ENCODE data around the gene ADGB. TPM values are rescaled to one million over a fixed set of nuclear protein-coding genes. Genes with fewer than 3 reads are reported as not detected.

Gene ADGB
- total RNA-seq, 1 donor from 2014 or later: not detected

DNA sequence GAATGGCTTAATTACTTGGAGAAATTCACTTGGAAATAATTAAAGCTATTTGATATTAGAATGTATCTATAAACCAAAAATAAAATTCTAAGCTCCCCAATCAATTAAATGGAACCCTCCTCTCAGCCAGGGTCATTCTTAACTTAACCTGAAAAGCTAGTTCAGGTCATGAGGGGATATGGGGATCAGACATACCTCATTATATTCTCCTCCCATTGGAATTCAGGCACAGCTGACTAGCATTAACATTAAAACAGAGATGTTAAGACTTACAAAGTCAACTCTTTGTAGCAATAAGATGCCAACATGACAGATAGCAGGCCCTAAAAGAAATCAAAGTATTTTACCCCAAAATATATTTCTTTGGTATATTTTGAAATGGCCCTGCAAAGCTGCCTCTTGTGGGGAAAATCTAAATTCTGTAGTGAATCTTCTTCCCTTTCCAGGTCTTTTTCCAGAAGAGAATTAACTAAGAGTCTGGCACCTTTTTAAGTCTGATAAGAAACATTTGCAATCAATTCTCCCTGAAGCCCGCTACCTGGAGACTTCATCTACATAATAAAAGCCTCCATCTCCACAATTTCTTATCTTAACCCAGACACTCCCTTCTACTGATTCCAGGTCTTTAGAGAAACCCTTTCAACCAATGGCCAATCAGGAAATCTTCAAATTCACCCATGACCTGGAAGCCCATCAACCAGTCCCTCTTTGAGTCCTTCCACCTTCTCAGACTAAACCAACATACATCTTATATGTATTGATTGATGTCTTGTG lies 231.2 kb downstream of the ADGB start:
- Mint-ChIP-seq H3K4me1 (ENCODE audit: low read depth) (peaks cover 12% of the 10 kb centered on the region), H3K27me3 (no peaks in the 10 kb centered on the region), H3K36me3 (ENCODE audit: insufficient read depth) (peaks cover 2% of the 10 kb centered on the region), H3K4me3 (ENCODE audit: low read depth) (no peak overlapping the region), H3K9me3 (ENCODE audit: low read depth) (peaks cover 18% of the 10 kb centered on the region), H3K27ac (no peak overlapping the region)
- no peak for DNase-seq (ENCODE audit: low spot score, unreplicated experiment)
- TF ChIP-seq, protein P1, sequence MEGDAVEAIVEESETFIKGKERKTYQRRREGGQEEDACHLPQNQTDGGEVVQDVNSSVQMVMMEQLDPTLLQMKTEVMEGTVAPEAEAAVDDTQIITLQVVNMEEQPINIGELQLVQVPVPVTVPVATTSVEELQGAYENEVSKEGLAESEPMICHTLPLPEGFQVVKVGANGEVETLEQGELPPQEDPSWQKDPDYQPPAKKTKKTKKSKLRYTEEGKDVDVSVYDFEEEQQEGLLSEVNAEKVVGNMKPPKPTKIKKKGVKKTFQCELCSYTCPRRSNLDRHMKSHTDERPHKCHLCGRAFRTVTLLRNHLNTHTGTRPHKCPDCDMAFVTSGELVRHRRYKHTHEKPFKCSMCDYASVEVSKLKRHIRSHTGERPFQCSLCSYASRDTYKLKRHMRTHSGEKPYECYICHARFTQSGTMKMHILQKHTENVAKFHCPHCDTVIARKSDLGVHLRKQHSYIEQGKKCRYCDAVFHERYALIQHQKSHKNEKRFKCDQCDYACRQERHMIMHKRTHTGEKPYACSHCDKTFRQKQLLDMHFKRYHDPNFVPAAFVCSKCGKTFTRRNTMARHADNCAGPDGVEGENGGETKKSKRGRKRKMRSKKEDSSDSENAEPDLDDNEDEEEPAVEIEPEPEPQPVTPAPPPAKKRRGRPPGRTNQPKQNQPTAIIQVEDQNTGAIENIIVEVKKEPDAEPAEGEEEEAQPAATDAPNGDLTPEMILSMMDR (IDR thresholded peaks at IDR 0.05; ENCODE audit: unreplicated experiment): no peak

DNA sequence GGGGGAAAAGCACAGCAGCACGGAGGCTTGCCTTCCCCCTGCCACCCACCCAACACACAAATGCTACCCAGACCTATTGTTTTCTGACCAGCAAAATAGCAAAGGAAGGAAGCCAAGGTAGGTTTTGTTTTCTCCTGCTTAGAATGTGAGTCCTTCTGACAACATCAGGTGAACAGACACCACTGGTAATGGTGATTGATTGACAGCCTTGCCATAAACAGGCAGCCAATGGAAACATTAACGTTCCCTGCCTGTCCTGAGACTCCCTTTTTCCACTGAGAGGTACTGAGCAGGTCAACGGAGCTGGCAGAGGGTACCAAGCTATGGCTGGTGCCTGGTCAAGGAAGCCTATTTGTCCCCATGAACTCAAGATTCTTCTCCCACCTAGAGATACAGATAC lies 234.4 kb downstream of the ADGB start:
- H3K9me3 Mint-ChIP-seq (ENCODE audit: low read depth): peaks cover 18% of the 10 kb centered on the region
- no peaks in the 10 kb centered on the region for H3K27me3 Mint-ChIP-seq
- H3K4me1 Mint-ChIP-seq (ENCODE audit: low read depth): peaks cover 5% of the 10 kb centered on the region
- TF ChIP-seq, protein P1 (IDR thresholded peaks at IDR 0.05; ENCODE audit: unreplicated experiment): no peak
- H3K36me3 Mint-ChIP-seq (ENCODE audit: insufficient read depth): peaks cover 2% of the 10 kb centered on the region
- no peak overlapping the region for H3K4me3 Mint-ChIP-seq (ENCODE audit: low read depth)
- no peak for DNase-seq (ENCODE audit: low spot score, unreplicated experiment)
- H3K27ac Mint-ChIP-seq: no peak overlapping the region

DNA sequence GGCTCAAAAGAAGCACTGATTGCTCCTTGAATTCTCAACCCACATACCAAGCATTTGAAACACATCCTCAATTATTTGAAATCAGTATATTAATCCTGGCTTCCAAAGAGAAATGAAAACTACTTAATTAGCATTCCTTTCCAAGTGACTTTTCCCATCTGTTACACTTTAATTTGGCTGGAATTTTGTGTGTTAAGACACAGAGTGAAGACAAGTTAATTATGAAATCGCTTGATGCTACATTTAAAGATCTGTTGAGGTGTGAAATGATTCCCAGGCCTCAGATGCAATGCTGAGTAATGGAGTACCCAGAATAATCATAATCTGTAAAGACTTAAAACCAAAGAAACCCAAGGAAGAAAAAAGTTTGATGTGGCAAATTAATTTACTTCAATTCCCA lies 241.4 kb downstream of the ADGB start:
- Mint-ChIP-seq H3K4me1 (ENCODE audit: low read depth) (no peaks in the 10 kb centered on the region), H3K27me3 (no peaks in the 10 kb centered on the region), H3K27ac (no peak overlapping the region), H3K4me3 (ENCODE audit: low read depth) (no peak overlapping the region), H3K9me3 (ENCODE audit: low read depth) (no peaks in the 10 kb centered on the region), H3K36me3 (ENCODE audit: insufficient read depth) (no peaks in the 10 kb centered on the region)
- DNase-seq (ENCODE audit: low spot score, unreplicated experiment): no peak
- TF ChIP-seq, protein P1 (IDR thresholded peaks at IDR 0.05; ENCODE audit: unreplicated experiment): no peak

DNA sequence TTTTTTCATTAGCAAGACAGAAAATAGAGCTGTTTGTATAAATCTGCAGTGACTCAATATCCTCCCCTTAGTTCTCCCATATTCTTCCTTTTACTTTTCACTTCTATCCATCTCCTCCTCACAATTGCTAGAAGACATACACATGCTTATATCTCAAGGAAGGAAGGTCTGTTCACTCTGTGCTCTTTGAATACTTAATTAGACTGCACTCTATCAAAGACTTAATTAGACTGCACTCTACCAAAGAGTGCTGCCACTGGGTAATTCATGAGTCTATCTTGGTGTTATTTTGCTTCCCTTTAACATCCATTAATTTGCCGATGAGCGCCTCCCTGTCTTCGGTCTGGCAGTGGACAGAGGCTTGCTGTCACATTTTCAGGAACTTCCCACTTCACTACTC lies 241.9 kb downstream of the ADGB start:
- TF ChIP-seq, protein P1 (IDR thresholded peaks at IDR 0.05; ENCODE audit: unreplicated experiment): no peak
- no peak overlapping the region for H3K4me3 Mint-ChIP-seq (ENCODE audit: low read depth)
- H3K27ac Mint-ChIP-seq: no peak overlapping the region
- no peaks in the 10 kb centered on the region for H3K36me3 Mint-ChIP-seq (ENCODE audit: insufficient read depth)
- H3K9me3 Mint-ChIP-seq (ENCODE audit: low read depth): peaks cover 2% of the 10 kb centered on the region
- DNase-seq (ENCODE audit: low spot score, unreplicated experiment): no peak
- H3K4me1 Mint-ChIP-seq (ENCODE audit: low read depth): no peaks in the 10 kb centered on the region
- no peaks in the 10 kb centered on the region for H3K27me3 Mint-ChIP-seq

DNA sequence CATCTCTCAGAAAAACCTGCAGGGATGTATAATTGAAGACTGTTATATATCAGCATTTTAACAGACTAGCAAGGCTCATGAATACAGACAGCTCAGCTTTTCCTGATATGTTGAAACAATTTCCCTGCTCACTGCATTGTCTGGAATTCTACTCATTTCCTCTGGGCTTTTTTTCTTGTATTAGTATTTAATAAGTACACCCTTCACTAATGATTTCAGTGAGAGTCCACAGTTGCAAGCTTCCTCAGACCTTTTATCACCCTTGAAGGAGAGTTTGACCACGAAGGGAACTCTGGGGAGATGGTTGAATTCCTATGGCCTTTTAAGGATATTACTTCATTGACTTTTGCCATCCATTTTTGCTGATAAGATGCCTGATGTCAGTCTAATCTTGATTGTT lies 248.7 kb downstream of the ADGB start:
- peaks cover 14% of the 10 kb centered on the region for H3K9me3 Mint-ChIP-seq (ENCODE audit: low read depth)
- TF ChIP-seq, protein P1 (IDR thresholded peaks at IDR 0.05; ENCODE audit: unreplicated experiment): no peak
- no peak overlapping the region for H3K4me3 Mint-ChIP-seq (ENCODE audit: low read depth)
- H3K36me3 Mint-ChIP-seq (ENCODE audit: insufficient read depth): peaks cover 3% of the 10 kb centered on the region
- H3K27me3 Mint-ChIP-seq: no peaks in the 10 kb centered on the region
- peaks cover 8% of the 10 kb centered on the region for H3K4me1 Mint-ChIP-seq (ENCODE audit: low read depth)
- no peak for DNase-seq (ENCODE audit: low spot score, unreplicated experiment)
- H3K27ac Mint-ChIP-seq: no peak overlapping the region

Measured in progenitor cell of endocrine pancreas (in vitro differentiated cells).